Measurements from ENCODE around the gene NR1D1. TPM values are rescaled to one million over a fixed set of nuclear protein-coding genes. Genes with fewer than 3 reads are reported as not detected.
A peak's percentile ranks its signal among the peaks of the same experiment; 100 is the strongest.

Gene NR1D1
- total RNA-seq, 1 donor = 1.6 TPM

DNA sequence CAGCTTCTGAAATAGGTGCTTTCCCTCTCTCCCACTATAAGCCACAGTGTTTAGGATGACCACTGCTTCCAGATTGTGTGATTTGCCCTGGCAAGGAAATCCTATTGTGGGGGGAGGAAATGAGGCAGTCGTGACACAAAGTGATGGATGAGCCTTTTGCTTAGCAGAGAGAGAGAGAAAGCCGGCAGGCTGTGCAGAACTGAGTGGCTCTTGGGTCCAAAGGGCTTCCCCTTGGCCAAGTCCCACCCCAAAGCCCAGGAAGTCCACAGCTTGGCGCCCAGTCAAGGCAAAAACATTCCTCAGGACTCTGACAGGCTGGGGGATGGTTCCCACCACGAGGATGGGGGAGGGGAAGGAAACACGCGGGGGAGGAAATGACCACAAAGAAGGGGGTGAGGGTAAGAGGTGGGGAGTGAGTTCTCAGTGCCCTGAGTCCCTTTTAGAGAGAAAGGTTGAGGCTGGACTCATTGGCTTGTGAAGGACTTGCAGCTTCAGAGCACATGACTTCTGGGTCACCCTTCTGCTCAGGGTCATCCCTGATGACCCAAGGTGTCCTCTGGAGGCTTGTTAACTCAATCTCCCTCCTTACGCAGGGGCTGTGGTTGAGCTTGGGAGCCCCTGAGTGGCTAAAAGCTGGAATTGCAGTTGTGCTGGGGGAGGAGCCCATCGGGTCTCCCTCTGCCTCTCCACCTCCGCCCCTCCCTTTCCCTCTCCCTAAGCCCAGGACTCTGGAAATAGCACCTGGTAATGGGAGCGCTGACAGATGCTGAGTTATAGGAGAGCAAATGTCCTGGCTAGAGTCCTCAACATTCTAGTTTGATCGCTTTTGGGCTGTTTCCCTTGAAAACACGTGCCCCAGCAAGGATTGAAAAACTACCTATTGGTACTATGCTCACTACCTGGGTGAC is 11.1 kb upstream of the NR1D1 start:
- peak in 1 of 3 donors; percentile 80 for DNase-seq (ENCODE audit: low read depth in 2 of 3, low spot score in 2 of 3)

DNA sequence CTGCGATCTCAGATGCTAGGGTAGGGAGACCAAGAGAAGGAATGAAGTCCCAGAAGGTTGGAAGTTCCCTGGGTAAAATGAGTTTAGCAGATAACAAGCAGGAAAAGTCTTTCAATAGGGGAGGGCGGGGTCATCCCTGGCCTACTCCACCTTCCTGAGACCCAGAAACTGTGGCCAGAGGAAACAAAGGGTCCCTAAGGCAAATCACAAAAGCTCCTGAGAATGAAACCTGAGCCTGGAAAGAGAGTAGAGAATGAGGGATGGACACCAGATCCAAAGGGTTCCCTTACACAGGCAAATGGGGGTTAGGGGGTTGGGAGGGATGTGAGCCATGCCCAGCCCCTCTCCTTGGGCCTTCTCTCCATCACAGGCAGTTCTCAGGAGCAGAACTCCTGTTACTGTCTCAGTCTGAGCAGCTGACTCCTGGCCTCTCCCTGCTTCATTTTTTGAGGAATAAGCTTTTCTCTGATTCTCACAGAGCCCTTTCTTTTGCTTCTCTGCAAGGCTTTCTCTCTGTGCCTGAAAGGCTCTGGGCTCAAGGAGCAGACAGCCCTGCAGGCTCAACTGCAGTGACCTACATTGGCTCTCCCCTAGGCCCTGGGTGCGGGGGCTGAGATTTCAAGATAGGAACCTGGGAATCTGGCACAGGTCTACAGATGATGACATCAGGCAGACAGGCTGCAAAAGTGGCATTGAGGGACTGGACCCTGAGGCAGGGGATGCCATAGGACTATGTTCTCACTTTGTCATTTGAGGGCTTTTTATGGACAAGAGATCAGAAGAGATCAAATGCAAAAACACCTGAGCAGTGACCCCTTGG is 9.8 kb upstream of the NR1D1 start:
- DNase-seq (ENCODE audit: low read depth in 2 of 3, low spot score in 2 of 3) = no peak

DNA sequence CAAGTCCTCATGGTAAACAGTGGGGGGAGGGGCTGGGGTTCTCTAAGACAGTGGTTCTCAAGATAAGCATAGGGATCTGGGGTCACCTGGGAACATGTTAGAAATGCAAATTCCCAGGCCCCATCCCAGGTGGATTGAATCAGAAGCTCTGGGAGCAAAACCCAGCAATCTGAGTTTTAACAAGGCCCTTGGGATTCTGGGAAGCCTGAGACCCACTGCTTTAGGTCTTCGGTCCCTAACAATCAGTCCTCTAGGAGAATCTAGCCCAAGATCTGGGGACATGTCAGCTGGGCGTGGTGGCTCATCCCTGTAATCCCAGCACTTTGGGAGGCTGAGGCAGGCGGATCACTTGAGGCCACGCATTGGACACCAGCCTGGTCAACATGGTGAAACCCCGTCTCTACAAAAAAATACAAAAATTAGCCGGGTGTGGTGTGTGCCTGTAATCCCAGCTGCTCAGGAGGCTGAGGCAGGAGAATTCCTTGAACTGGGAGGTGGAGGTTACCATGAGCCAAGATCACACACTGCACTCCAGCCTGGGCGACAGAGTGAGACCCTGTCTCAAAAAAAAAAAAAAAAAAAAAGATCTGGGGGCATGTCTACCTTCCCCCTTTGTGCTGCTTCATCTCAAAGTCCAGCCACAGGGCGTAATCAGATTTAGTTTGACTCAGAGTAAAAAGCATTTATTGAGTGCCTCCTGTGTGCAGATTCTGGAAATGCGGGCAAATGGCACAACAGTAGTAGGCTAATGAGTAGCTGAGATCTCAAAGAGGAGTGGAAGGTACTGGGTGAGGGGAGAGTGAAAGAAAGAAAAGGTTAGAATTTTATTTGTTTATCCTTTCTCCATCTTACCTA is 8.8 kb upstream of the NR1D1 start:
- DNase-seq (ENCODE audit: low read depth in 2 of 3, low spot score in 2 of 3) = peak in 1 of 3 donors; percentile 32

DNA sequence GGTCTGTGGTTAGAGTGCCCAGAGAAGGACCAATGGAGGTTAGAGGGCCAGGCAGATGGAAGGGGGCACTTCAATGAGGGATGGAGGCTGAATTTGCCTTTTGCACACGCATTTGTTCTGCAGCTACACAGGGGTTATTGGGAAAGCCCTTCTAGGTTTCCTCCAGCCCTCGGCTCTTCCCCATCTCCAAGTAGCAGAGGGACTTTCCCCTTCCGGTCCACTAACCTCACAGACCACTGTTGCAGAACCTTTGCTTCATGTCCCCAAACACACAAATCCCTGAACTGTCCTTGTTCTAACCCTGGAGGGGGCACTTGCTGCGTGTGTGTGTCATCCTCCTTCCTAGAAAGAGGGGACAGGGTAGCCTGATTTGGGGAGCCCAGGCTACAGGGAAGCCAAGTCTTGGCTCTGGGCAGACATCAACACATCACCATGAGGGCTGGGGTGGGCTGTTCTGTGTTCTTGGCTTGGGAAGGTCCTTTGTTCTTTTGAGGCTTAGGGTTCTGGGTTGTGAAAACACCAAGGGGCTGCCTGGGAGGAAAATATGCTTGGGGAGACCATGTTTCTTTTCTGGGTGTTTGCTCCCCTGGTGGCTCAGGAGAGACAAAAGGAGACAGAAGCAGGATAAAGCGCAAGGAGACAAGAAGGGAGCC is 7.3 kb upstream of the NR1D1 start:
- peak in 1 of 3 donors; percentile 35 for DNase-seq (ENCODE audit: low read depth in 2 of 3, low spot score in 2 of 3)

DNA sequence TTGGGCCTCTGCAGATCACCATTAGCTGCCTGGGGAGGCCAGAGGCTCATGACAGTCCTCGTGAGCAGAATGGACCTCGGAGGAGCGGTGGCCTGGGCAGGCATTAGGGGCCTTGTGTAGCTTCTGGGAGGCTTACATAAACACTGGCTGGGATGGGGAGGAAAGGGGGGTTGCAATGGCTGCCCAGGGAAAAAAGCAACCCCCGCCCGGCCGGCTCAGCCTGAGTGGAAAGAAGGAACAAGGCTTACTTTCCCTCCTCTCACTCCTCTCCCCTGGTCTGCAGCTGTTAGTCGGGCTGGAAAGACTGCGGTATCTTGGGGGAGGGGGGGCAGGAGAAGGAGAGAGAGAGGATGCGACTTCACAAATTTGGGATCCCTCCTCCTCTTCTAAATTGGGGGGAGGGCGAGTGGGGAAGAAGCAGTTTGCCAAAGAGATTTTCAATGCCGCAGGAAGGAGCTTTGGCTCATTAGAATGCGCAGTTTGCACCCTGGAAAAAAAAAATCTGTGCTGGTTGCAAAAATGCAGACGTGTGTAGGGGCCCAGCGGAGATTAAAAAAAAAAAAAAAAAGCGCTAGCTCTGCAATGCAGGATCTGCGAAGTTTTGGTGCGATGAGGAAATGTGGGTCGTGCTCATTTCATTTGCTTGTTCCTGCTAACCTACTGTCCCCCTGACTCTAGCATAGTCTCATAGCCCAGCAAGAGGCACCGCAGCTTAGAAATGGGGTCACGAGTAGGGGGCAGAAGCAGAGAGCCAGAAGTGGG is 6.6 kb upstream of the NR1D1 start:
- DNase-seq (ENCODE audit: low read depth in 2 of 3, low spot score in 2 of 3) = peak in 1 of 3 donors; percentile 25

DNA sequence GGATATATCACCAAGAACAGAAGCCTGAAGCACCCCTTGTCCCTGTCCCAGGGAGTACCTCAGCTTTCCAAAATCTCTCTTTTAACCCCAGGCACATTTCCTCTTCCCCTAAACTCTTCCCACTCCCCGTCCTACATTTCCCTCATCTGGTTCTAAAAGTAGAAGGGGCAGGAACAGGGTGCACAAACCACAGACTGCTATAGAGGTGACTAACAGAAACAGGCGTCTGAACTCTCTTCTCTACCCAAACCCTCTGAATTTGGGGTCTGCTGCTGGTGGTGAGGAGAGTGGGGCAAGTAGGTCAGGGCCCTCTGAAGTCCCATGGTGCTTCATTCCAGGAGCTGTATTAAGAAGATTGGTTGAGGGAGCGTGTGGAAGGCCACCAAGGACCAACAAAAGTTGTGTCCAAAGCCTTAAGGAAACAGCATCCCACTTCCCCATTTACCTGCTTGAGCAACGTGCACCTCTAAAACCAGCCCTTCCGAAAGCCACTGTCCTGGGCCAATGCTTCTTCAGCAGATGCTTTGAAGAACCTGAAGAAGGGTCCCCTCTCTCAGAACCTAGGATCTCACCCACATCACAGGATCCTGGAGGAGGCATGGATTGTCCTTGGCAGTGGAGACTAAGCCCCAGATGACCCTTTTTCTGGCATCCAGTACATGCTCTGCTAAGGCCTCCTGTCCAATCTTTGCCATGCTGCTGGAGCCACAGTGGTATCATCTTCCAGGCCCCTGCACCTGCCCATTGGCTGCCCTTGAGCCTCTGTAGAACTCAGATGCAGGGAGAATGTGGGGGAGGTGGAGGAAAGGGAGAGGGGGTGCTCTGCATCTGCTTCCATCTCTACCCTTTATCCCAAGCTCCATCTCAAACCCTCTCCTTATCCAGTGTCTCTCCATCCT is 5.7 kb upstream of the NR1D1 start:
- no peak for DNase-seq (ENCODE audit: low read depth in 2 of 3, low spot score in 2 of 3)

DNA sequence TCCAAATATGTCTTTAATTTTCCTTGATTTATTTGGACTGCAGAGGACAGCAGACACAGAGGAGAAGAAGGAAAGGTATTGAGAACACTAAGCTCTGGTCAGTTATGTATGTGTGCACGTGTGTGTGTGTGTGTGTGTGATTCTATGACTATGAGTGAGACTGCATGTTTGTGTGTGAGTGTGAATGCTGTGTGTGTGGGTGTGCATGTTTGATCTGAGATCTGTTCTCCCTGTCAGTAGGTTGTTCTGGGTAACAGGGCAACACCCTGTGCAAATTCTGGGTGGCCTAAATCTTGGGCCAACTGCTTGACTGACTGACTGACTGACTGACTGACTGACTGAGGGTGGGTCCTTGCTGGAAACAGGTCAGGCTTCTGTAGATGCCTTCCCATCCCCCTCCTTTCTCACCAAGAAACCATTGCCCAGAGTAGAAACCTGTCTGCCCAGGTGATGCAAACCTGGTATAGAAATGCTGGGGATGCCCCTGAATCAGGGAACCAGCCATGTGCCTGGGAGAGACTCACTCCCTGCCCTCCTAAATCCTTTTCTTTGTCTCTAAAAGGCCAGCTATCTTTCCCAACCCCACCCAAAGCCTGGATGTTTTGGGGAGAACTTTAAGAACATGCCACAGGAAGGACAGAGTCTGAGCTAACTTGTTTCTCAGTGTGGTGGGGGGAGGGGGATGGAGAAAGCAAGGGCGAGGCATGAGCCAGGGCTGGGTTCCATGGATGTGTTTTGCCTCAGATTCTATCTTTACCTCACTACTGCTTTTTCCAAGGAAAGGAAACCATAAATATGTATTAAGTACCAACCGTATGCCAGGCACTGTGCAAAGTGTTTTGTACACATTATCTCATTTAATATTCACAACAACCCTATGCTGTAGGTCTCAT is 4.5 kb upstream of the NR1D1 start:
- DNase-seq (ENCODE audit: low read depth in 2 of 3, low spot score in 2 of 3) = no peak

DNA sequence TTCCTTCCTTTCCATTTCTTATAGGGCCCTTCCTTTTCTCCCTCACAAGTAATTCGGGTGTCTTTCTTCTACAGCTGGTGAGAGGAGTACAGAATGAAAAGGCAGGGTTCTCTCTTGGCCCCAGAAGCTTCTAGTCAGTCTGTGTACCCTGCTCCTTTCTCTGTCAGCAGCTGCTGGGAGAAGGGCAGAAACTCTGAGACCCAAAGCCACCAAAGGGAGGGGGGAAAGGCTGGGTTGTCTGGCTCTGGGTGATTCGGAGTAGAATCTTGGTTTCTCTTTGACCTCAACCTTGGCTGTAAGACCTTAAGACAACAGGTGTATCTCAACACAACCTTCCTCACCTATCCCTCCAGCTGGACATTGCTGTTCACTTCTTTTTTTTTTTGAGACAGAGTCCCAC is 3.3 kb upstream of the NR1D1 start:
- DNase-seq (ENCODE audit: low read depth in 2 of 3, low spot score in 2 of 3) = no peak

DNA sequence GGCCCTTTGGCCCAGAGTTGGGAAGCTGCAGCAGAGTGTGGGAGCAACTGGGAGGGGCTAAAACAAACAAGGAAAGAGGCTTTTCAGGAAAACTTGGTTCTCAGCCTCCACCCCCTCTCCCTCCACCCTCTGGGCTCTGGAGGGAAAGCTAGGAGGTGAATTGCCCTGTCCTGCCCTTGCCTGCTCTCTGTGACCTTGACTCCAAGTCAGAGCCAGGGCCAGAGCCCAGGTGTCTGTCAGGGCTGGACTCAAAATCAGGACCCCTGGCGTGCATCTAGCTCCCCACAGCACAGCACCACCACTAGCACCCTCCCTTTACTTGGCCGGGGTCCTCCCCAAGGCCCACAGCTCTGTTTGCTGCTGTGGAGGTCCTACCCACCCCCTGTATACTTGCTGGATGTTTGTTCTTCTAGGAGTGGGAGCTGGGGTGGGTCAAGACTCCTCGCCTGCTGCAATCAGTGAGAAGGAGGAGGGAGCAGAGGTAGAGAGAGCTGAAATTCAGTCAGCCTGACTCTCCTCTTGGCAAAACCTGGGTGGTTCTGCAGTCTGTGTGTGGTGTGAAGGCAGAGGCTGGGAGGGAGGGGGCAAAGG is 2.8 kb upstream of the NR1D1 start:
- DNase-seq (ENCODE audit: low read depth in 2 of 3, low spot score in 2 of 3) = no peak

DNA sequence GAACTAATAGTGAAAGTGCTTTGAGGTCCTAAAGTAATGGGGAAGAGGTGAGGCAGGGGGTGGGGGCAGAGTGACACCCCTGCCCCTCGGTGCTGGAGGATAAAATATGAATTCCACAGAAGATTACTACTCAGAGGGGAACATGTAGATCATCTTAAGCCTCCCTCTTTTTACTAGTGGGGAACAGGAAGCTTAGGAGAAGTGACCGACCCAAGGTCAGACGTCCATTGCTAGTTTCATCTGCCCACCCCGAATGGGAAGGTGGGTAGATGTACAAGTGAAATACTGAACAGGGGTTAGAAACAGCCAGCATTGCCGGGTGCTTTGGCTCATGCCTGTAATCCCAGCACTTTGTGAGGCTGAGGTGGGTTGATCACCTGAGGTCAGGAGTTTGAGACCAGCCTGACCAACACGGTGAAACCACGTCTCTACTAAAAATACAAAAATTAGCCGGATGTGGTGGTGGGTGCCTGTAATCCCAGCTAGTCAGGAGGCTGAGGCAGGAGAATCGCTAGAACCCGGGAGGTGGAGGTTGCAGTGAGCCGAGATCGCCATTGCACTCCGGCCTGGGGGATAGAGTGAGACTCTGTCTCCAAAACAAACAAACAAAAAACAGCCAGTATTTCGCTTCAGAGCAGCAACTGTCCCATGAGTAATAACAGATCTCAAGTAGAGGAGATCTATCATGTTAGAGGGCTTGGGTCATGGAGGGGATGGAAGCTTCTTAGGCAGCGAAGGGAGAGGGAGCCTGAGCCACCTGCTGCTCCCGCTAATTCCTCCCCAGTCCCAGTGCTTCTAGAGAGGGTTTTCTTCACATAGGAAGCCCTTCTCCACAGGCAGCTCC is 1.2 kb upstream of the NR1D1 start:
- DNase-seq (ENCODE audit: low read depth in 2 of 3, low spot score in 2 of 3) = no peak

DNA sequence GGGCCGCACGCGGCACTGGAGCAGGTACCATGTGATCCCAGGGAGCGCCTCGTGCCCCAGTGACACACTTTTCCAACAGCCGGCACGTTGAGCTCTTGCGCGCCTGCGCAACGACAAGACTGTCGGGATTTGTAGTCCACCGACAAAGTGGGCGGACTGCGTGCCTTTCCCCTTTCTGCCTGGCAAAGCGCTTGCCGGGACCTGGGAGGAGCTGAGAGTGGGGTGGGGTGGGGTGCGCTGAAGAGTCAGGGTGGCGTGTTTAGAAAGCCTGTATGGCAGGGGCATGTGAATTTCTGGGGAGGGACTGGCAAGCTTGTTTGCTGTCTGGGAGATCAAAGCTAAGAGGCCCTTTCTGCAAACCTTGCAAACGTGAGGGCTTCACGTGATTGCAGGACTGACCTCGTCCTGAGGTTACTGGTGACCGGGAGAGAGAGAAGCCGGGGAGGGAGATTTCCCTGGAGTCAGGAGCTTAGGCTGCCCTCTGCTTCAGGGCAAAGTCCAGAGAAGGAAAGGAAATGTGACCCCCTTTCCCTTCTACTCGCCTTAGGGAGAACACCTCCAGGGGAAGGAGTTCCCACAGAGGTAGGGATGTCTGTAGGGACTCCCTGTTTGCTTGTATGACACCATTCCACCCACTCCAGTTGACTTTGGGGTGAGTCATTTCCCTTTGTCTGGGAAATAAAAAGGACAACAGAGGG is 429 bp upstream of the NR1D1 start:
- DNase-seq (ENCODE audit: low read depth in 2 of 3, low spot score in 2 of 3) = peak in 2 of 3 donors; percentile 89 to 90

DNA sequence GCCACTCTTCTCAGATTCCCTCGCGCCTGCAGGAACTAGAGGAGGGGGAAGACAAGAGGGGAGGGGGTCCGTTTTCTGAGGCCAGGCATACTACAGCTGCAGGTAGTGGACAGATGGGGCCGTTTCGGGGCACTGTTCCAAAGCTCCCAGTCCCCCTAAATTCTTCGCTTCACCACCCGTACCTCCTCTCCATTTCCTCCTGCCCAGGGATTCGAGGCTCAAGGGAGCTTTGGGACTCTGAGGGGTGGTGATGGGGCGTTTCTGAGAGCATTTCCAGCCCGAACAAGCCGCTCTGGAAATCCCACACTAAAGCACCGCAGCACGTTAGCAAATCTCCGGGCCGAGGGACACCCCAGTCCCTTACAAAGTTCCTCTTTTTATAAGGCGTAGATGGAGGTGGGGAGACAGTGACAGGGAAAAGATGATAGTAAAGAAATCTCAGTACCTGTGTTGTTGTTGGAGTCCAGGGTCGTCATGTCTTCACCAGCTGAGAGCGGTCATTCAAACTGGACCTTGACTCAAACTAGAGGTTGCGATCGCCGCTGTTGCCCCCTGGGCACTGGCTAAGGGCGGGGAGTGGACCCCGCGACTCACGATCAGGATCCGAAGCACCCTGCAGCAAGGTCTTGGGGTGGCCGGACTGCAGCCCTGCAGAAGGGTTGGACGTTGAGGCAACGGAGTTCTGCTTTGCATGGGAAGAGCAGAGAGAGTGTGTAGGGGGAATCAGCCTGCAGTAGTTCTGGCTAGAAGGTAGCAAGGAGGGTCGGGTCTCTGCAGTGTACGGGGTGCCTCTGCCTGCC is 570 bp downstream of the NR1D1 start:
- DNase-seq (ENCODE audit: low read depth in 2 of 3, low spot score in 2 of 3) = peak in 2 of 3 donors; percentile 35 to 41

DNA sequence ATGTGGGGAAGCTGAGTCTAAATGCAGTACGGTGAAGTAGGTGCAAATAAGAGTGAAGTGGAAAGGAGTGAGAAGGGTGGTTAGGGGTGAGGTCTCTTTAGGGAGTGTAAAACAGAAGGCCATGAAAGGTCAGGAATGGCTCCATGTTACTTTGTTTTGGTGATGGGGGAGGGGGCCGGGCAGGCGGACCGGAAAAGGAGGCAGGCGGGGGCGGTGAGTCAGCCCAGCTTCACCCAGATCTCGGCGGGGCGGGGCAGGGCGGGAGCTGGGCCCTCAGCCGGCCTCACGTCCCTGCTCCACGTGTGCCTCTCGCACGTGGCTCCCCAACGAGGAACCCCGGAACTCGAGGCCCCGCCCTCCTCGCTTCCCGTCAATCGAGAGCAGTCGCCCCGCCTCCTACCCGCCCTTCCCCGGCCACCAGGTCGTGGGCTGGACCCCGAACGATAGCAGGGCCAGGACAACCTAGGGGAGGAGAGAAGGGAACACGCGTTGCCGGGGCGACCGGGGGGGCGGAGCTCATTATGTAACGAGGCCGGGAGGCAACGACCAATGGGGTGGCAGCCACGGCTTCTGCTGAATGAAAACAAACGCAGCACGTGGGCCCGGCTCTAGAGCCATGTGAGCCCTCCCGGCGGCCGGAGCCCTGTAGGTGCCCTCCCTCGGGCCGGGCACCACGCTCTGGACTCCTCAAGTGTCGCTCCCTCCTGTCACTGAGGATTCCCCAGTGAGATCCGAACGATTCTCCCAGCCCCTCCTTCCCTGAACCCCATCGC is 1.4 kb downstream of the NR1D1 start:
- peak; percentile 93 to 95 (median 94) for DNase-seq (ENCODE audit: low read depth in 2 of 3, low spot score in 2 of 3)
